Transverse colon (tissue), 3 donors: ENCODE measurements around the gene DPP8.

ENCODE experiments used
- POLR2A ChIP-seq: fragments of 450-650 bp; IDR thresholded peaks from one replicate; pipeline ENCODE4 v1.6.1; 2016; ENCODE audit warnings: antibody characterized with exemption, mild to moderate bottlenecking, moderate library complexity
- TF ChIP-seq, protein P1 (sequence below), 5 experiments: fragments of 200-600 bp in 3 of 5; fragments of 450-650 bp in 2 of 5; sonication (generic) in 3 of 5; IDR thresholded peaks; 1 replicate in 2 of 5; 2 replicates in 3 of 5; pipeline ENCODE4 v1.5.1; 2016 to 2017; ENCODE audit warnings: antibody characterized with exemption in 5 of 5, inconsistent platforms in 3 of 5, mild to moderate bottlenecking in 2 of 5, moderate library complexity in 1 of 5

DNA sequence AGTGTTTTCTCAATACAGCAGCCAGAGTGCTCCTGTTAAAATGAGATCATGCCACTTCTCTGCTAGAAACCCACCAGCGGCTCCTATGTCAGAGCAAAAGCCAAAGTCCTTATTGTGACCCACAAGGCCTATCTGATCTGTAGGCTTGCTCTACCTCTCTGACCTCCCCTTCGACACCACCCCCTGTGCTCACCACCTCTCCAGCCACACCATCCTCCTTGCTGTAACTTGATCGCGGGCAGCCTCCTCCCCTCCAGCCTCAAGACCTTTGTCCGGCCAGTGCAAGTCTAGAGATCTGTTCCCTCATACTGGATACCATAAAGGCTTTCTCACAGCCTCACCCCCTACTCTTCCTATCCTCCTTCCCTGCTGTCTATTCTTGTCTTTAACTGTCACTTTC lies 92.8 kb downstream of the DPP8 start:
- TF ChIP-seq, protein P1, sequence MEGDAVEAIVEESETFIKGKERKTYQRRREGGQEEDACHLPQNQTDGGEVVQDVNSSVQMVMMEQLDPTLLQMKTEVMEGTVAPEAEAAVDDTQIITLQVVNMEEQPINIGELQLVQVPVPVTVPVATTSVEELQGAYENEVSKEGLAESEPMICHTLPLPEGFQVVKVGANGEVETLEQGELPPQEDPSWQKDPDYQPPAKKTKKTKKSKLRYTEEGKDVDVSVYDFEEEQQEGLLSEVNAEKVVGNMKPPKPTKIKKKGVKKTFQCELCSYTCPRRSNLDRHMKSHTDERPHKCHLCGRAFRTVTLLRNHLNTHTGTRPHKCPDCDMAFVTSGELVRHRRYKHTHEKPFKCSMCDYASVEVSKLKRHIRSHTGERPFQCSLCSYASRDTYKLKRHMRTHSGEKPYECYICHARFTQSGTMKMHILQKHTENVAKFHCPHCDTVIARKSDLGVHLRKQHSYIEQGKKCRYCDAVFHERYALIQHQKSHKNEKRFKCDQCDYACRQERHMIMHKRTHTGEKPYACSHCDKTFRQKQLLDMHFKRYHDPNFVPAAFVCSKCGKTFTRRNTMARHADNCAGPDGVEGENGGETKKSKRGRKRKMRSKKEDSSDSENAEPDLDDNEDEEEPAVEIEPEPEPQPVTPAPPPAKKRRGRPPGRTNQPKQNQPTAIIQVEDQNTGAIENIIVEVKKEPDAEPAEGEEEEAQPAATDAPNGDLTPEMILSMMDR (IDR thresholded peaks at IDR 0.05): no peak
- no peak for TF ChIP-seq POLR2A
